Neural cell (in vitro differentiated cells): ENCODE data around the gene TDRD15. TPM values are rescaled to one million over a fixed set of nuclear protein-coding genes. Genes with fewer than 3 reads are reported as not detected.

Source experiments
- H2AFZ ChIP-seq: fragments of 200-600, 300-800 bp; sonication (generic), shearing (Covaris generic); 2 replicates; pipeline ENCODE4 v1.6.0; 2014; ENCODE audit warnings: low read depth, mild to moderate bottlenecking, antibody characterized with exemption, low read length, moderate library complexity
- H3F3A ChIP-seq: fragments of 200-600 bp; shearing (Covaris generic); 2 replicates; pipeline ENCODE4 v1.6.1; 2016; ENCODE audit warnings: mild to moderate bottlenecking, moderate library complexity, mixed read lengths, antibody characterized with exemption, low read length; ENCODE audit not compliant: insufficient read depth, poor library complexity, severe bottlenecking
- H3K27ac ChIP-seq: fragments of 200-600, 300-800 bp; sonication (generic), shearing (Covaris generic); 2 replicates; pipeline ENCODE4 v1.5.1; 2014; ENCODE audit warnings: mild to moderate bottlenecking, low read length, moderate library complexity
- H3K27me3 ChIP-seq: fragments of 300-800, 200-600 bp; sonication (generic), shearing (Covaris generic); 2 replicates; pipeline ENCODE4 v1.6.0; 2014; ENCODE audit warnings: mild to moderate bottlenecking, low read depth, low read length, moderate library complexity; ENCODE audit not compliant: insufficient read depth
- H3K36me3 ChIP-seq: fragments of 300-800, 200-600 bp; sonication (generic), shearing (Covaris generic); 2 replicates; pipeline ENCODE4 v1.5.1; 2014; ENCODE audit warnings: mild to moderate bottlenecking, antibody characterized with exemption, low read length, moderate library complexity; ENCODE audit not compliant: insufficient read depth
- H3K4me2 ChIP-seq: fragments of 300-800, 200-600 bp; sonication (generic), shearing (Covaris generic); 2 replicates; pipeline ENCODE4 v1.6.0; 2014; ENCODE audit warnings: mild to moderate bottlenecking, low read length
- H3K4me3 ChIP-seq: fragments of 300-800, 200-600 bp; sonication (generic), shearing (Covaris generic); 2 replicates; pipeline ENCODE4 v1.5.1; 2014; ENCODE audit warnings: mild to moderate bottlenecking, low read length, moderate library complexity
- H3K79me2 ChIP-seq: fragments of 200-600 bp; shearing (Covaris generic); replicated peaks from 2 replicates; pipeline ENCODE4 v1.6.0; 2014; ENCODE audit warnings: mild to moderate bottlenecking, low read length, moderate library complexity; ENCODE audit not compliant: insufficient read depth
- H3K9ac ChIP-seq: fragments of 300-800, 200-600 bp; sonication (generic), shearing (Covaris generic); 2 replicates; pipeline ENCODE4 v1.6.1; 2016; ENCODE audit warnings: mild to moderate bottlenecking, low read length, mixed read lengths
- H3K9me2 ChIP-seq: fragments of 200-600 bp; shearing (Covaris generic); 2 replicates; pipeline ENCODE4 v1.6.1; 2016; ENCODE audit warnings: mild to moderate bottlenecking, low read length, mixed read lengths; ENCODE audit not compliant: insufficient read depth
- H3K9me3 ChIP-seq: fragments of 200-600, 300-800 bp; sonication (generic), shearing (Covaris generic); 2 replicates; pipeline ENCODE4 v1.6.1; 2016; ENCODE audit warnings: mild to moderate bottlenecking, mixed run types, low read length, moderate library complexity, mixed read lengths
- H4K20me1 ChIP-seq: fragments of 200-600 bp; shearing (Covaris generic); 2 replicates; pipeline ENCODE4 v1.6.1; 2016; ENCODE audit warnings: mild to moderate bottlenecking, mixed run types; ENCODE audit not compliant: insufficient read depth
- EP300 ChIP-seq: fragments of 450-650 bp; conservative IDR thresholded peaks from 2 replicates; pipeline ENCODE4 v1.6.1; 2014; ENCODE audit warnings: antibody characterized with exemption, mild to moderate bottlenecking, moderate library complexity; ENCODE audit not compliant: poor library complexity, severe bottlenecking
- EZH2 ChIP-seq: fragments of 200-600, 300-800 bp; shearing (Covaris generic), sonication (generic); IDR thresholded peaks from 2 replicates; pipeline ENCODE4 v1.6.1; 2014; ENCODE audit warnings: antibody characterized with exemption, low read length, borderline replicate concordance, mild to moderate bottlenecking; ENCODE audit not compliant: insufficient read depth, poor library complexity, severe bottlenecking
- MXI1 ChIP-seq: fragments of 450-650 bp; conservative IDR thresholded peaks from 2 replicates; pipeline ENCODE4 v1.6.1; 2014; ENCODE audit warnings: antibody characterized with exemption, mild to moderate bottlenecking; ENCODE audit not compliant: poor library complexity, severe bottlenecking
- POLR2AphosphoS5 ChIP-seq: IDR thresholded peaks from 2 replicates; pipeline ENCODE4 v1.6.1; 2012
- RAD21 ChIP-seq: fragments of 450-650 bp; conservative IDR thresholded peaks from 2 replicates; pipeline ENCODE4 v1.6.1; 2014; ENCODE audit warnings: antibody characterized with exemption, mild to moderate bottlenecking, moderate library complexity
- SMC3 ChIP-seq: fragments of 450-650 bp; conservative IDR thresholded peaks from 2 replicates; pipeline ENCODE4 v1.6.1; 2014; ENCODE audit warnings: antibody characterized with exemption, mild to moderate bottlenecking, moderate library complexity; ENCODE audit not compliant: poor library complexity
- TAF1 ChIP-seq: IDR thresholded peaks from 2 replicates; pipeline ENCODE4 v1.6.1; 2012; ENCODE audit warnings: low read depth
- polyA plus RNA-seq: library from polyadenylated mRNA; depleted of rRNA; stranded (reverse); fragments of >200 nt; gene quantifications from 2 replicates; pipeline ENCODE4 v1.2.3, GENCODE V29; 2014
- TF ChIP-seq, protein P1 (sequence below): fragments of 450-650 bp; IDR thresholded peaks from 2 replicates; pipeline ENCODE4 v1.5.1; 2014; ENCODE audit warnings: antibody characterized with exemption, mild to moderate bottlenecking, moderate library complexity; ENCODE audit not compliant: poor library complexity, severe bottlenecking
- TF ChIP-seq, protein P2 (sequence below): IDR thresholded peaks from 2 replicates; pipeline ENCODE4 v1.6.1; 2012; ENCODE audit warnings: borderline replicate concordance

Gene TDRD15
- polyA plus RNA-seq, 1 donor from 2014 or later = not detected

DNA sequence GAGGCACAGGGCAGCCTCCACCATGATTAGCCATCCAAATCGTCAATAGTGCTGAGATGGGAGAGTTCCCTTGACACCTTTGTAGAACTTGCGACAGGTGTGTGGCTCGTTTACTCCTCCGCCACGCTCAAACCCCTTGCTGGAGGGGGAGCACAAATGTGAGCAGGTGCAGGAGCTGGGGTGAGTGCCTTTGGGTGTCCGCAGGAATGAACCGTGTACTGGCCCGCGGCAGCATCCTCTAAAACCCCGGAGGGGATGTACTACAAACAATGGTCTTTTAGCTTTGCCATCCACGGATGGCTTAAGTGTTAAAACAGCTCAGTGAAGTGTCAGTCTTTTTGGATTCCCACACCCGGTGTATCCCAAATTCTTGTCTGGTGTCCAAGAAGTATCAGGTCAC lies 21.4 kb upstream of the TDRD15 start:
- Histone ChIP-seq H3K79me2 (no peaks in the 10 kb centered on the region), H3K9me3 (no peaks in the 10 kb centered on the region), H3K9me2 (no peaks in the 10 kb centered on the region), H3K9ac (no peak overlapping the region), H4K20me1 (no peaks in the 10 kb centered on the region), H3K36me3 (no peaks in the 10 kb centered on the region), H3K27me3 (no peaks in the 10 kb centered on the region), H3F3A (no peaks in the 10 kb centered on the region), H3K27ac (no peak overlapping the region), H2AFZ (no peak overlapping the region), H3K4me2 (no peak overlapping the region), H3K4me3 (no peak overlapping the region)
- TF ChIP-seq POLR2AphosphoS5 (no peak), MXI1 (no peak), RAD21 (no peak), EP300 (no peak), TAF1 (no peak), EZH2 (no peak), SMC3 (no peak)
- TF ChIP-seq, protein P1, sequence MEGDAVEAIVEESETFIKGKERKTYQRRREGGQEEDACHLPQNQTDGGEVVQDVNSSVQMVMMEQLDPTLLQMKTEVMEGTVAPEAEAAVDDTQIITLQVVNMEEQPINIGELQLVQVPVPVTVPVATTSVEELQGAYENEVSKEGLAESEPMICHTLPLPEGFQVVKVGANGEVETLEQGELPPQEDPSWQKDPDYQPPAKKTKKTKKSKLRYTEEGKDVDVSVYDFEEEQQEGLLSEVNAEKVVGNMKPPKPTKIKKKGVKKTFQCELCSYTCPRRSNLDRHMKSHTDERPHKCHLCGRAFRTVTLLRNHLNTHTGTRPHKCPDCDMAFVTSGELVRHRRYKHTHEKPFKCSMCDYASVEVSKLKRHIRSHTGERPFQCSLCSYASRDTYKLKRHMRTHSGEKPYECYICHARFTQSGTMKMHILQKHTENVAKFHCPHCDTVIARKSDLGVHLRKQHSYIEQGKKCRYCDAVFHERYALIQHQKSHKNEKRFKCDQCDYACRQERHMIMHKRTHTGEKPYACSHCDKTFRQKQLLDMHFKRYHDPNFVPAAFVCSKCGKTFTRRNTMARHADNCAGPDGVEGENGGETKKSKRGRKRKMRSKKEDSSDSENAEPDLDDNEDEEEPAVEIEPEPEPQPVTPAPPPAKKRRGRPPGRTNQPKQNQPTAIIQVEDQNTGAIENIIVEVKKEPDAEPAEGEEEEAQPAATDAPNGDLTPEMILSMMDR = no peak
- TF ChIP-seq, protein P2, sequence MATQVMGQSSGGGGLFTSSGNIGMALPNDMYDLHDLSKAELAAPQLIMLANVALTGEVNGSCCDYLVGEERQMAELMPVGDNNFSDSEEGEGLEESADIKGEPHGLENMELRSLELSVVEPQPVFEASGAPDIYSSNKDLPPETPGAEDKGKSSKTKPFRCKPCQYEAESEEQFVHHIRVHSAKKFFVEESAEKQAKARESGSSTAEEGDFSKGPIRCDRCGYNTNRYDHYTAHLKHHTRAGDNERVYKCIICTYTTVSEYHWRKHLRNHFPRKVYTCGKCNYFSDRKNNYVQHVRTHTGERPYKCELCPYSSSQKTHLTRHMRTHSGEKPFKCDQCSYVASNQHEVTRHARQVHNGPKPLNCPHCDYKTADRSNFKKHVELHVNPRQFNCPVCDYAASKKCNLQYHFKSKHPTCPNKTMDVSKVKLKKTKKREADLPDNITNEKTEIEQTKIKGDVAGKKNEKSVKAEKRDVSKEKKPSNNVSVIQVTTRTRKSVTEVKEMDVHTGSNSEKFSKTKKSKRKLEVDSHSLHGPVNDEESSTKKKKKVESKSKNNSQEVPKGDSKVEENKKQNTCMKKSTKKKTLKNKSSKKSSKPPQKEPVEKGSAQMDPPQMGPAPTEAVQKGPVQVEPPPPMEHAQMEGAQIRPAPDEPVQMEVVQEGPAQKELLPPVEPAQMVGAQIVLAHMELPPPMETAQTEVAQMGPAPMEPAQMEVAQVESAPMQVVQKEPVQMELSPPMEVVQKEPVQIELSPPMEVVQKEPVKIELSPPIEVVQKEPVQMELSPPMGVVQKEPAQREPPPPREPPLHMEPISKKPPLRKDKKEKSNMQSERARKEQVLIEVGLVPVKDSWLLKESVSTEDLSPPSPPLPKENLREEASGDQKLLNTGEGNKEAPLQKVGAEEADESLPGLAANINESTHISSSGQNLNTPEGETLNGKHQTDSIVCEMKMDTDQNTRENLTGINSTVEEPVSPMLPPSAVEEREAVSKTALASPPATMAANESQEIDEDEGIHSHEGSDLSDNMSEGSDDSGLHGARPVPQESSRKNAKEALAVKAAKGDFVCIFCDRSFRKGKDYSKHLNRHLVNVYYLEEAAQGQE = no peak

DNA sequence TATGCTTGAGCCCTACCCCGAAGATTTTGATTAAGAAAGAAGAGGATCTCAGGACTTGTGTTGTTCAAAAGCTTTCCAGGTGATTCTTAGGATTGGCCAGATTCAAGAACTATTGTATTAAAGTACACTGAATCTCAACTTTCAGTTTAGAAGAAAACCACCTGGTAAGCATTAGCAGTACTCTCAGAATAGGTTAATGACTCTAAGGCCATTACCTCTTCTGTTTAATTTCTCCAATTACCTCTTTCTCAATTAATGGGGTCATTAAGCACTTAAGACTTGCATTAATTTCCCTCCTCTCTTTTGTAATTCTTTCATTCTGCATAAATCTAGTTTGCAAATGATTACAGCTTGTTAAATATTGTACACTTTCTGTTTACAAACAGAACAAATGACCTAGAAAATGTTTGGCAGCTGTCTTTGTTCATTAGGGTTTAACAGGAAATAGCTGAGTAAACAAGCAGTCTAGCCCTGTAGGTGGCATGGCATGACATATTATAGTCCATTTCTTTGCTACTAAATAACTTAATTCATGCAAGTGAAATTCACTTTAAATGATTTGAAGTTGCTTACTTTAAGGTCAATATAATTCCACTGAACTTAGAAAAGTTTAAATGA lies 20.4 kb upstream of the TDRD15 start:
- Histone ChIP-seq H3K4me2 (no peak overlapping the region), H3K9me2 (no peaks in the 10 kb centered on the region), H3K9ac (no peak overlapping the region), H3F3A (no peaks in the 10 kb centered on the region), H3K27ac (no peak overlapping the region), H3K36me3 (no peaks in the 10 kb centered on the region), H3K79me2 (no peaks in the 10 kb centered on the region), H4K20me1 (no peaks in the 10 kb centered on the region), H3K9me3 (no peaks in the 10 kb centered on the region), H3K4me3 (no peak overlapping the region), H2AFZ (no peak overlapping the region), H3K27me3 (no peaks in the 10 kb centered on the region)
- TF ChIP-seq SMC3 (no peak), POLR2AphosphoS5 (no peak)
